HG02798 (cell line): ENCODE data around the gene CAMKMT.

ENCODE experiments used
- ATAC-seq: cut with Tn5 transposase; IDR thresholded peaks from one replicate; pipeline ENCODE4 v1.9.1; 2021; ENCODE audit warnings: mild to moderate bottlenecking; ENCODE audit not compliant: unreplicated experiment, poor library complexity

The CAMKMT gene

GRCh38 chr2:44628297-44628696, 266.6 kb downstream of the CAMKMT start:
- ATAC-seq, result no peak

GRCh38 chr2:44632931-44633689, 271.4 kb downstream of the CAMKMT start:
- no peak for ATAC-seq

GRCh38 chr2:44635725-44636124, 274.0 kb downstream of the CAMKMT start:
- ATAC-seq, result no peak

- no peak for ATAC-seq
Measured at GRCh38 chr2:44638649-44639048, 276.9 kb downstream of the CAMKMT start.

GRCh38 chr2:44639399-44639798, 277.7 kb downstream of the CAMKMT start:
- ATAC-seq, result no peak

GRCh38 chr2:44642123-44642857, 280.5 kb downstream of the CAMKMT start:
- ATAC-seq, result no peak

- ATAC-seq, result no peak
Measured at GRCh38 chr2:44645937-44646336, 284.2 kb downstream of the CAMKMT start.

GRCh38 chr2:44649381-44649780, 287.6 kb downstream of the CAMKMT start:
- ATAC-seq, result no peak

- ATAC-seq, result no peak
Measured at GRCh38 chr2:44650796-44651195, 289.0 kb downstream of the CAMKMT start.

GRCh38 chr2:44651974-44652373, 290.2 kb downstream of the CAMKMT start:
- peak; percentile 33 for ATAC-seq

GRCh38 chr2:44652701-44653100, 291.0 kb downstream of the CAMKMT start:
- no peak for ATAC-seq

- no peak for ATAC-seq
Measured at GRCh38 chr2:44655401-44655864, 293.7 kb downstream of the CAMKMT start.

GRCh38 chr2:44656460-44656859, 294.7 kb downstream of the CAMKMT start:
- no peak for ATAC-seq

- ATAC-seq, result no peak
Measured at GRCh38 chr2:44663471-44664073, 301.8 kb downstream of the CAMKMT start.

GRCh38 chr2:44668336-44668735, 306.6 kb downstream of the CAMKMT start:
- no peak for ATAC-seq

GRCh38 chr2:44671276-44671675, 309.5 kb downstream of the CAMKMT start:
- ATAC-seq, result no peak

GRCh38 chr2:44671916-44672315, 310.2 kb downstream of the CAMKMT start:
- ATAC-seq, result no peak

GRCh38 chr2:44672431-44672830, 310.7 kb downstream of the CAMKMT start:
- ATAC-seq, result no peak

GRCh38 chr2:44674473-44675284, 312.9 kb downstream of the CAMKMT start:
- ATAC-seq, result no peak

GRCh38 chr2:44676379-44676778, 314.6 kb downstream of the CAMKMT start:
- ATAC-seq, result no peak
